ENCODE measurements around the gene CAMKMT. TPM values are rescaled to one million over a fixed set of nuclear protein-coding genes. Genes with fewer than 3 reads are reported as not detected.

CAMKMT gene
- total RNA-seq, 4 donors from 2014 or later: 9.8 to 33.0 (median 18.7) TPM

- no peak for DNase-seq
- Histone ChIP-seq H3K4me3 (no peak overlapping the region), H3K27me3 (no peaks in the 10 kb centered on the region), H3K27ac (no peak overlapping the region), H3K36me3 (no peaks in the 10 kb centered on the region), H3K9me3 (no peaks in the 10 kb centered on the region), H3K4me1 (no peaks in the 10 kb centered on the region)
- TF ChIP-seq POLR2A (IDR thresholded peaks at IDR 0.05) (no peak), CTCF (IDR thresholded peaks at IDR 0.05) (no peak)
These were observed 187.3 kb downstream of the CAMKMT start for GRCh38 chr2:44549099-44549471.

GRCh38 chr2:44549856-44550255, 188.1 kb downstream of the CAMKMT start:
- H3K9me3 ChIP-seq: no peaks in the 10 kb centered on the region
- DNase-seq: no peak
- H3K4me1 ChIP-seq: no peaks in the 10 kb centered on the region
- no peak for TF ChIP-seq CTCF (IDR thresholded peaks at IDR 0.05)
- TF ChIP-seq POLR2A (IDR thresholded peaks at IDR 0.05): no peak
- H3K36me3 ChIP-seq: no peaks in the 10 kb centered on the region
- no peak overlapping the region for H3K4me3 ChIP-seq
- no peaks in the 10 kb centered on the region for H3K27me3 ChIP-seq
- no peak overlapping the region for H3K27ac ChIP-seq

- Histone ChIP-seq H3K4me1 (no peaks in the 10 kb centered on the region), H3K27me3 (no peaks in the 10 kb centered on the region), H3K27ac (no peak overlapping the region), H3K4me3 (no peak overlapping the region), H3K9me3 (no peaks in the 10 kb centered on the region), H3K36me3 (no peaks in the 10 kb centered on the region)
- no peak for TF ChIP-seq POLR2A (IDR thresholded peaks at IDR 0.05)
- no peak for TF ChIP-seq CTCF (IDR thresholded peaks at IDR 0.05)
- DNase-seq: no peak
These were observed 188.8 kb downstream of the CAMKMT start for GRCh38 chr2:44550561-44550960.

GRCh38 chr2:44551497-44551896, 189.8 kb downstream of the CAMKMT start:
- Histone ChIP-seq H3K27ac (no peak overlapping the region), H3K4me3 (no peak overlapping the region), H3K9me3 (no peaks in the 10 kb centered on the region), H3K27me3 (no peaks in the 10 kb centered on the region), H3K4me1 (no peaks in the 10 kb centered on the region), H3K36me3 (no peaks in the 10 kb centered on the region)
- TF ChIP-seq CTCF (IDR thresholded peaks at IDR 0.05): no peak
- TF ChIP-seq POLR2A (IDR thresholded peaks at IDR 0.05): no peak
- DNase-seq: no peak

- Histone ChIP-seq H3K27me3 (no peaks in the 10 kb centered on the region), H3K36me3 (no peaks in the 10 kb centered on the region), H3K27ac (no peak overlapping the region), H3K4me3 (no peak overlapping the region), H3K4me1 (no peaks in the 10 kb centered on the region), H3K9me3 (no peaks in the 10 kb centered on the region)
- no peak for DNase-seq
- TF ChIP-seq CTCF (IDR thresholded peaks at IDR 0.05) (no peak), POLR2A (IDR thresholded peaks at IDR 0.05) (no peak)
These were observed 191.7 kb downstream of the CAMKMT start for GRCh38 chr2:44553456-44553855.

GRCh38 chr2:44555700-44556099, 194.0 kb downstream of the CAMKMT start:
- H3K4me3 ChIP-seq: no peak overlapping the region
- H3K36me3 ChIP-seq: no peaks in the 10 kb centered on the region
- no peaks in the 10 kb centered on the region for H3K27me3 ChIP-seq
- TF ChIP-seq POLR2A (IDR thresholded peaks at IDR 0.05) (no peak), CTCF (IDR thresholded peaks at IDR 0.05) (no peak)
- H3K27ac ChIP-seq: no peak overlapping the region
- DNase-seq: no peak
- no peaks in the 10 kb centered on the region for H3K9me3 ChIP-seq
- no peaks in the 10 kb centered on the region for H3K4me1 ChIP-seq

Measured in Peyer's patch (tissue), 4 donors.